HL-60/S4 treated with phorbol 12-myristate 13-acetate at 8.2 ng/mL for 4 days and 3 days (cell line): ENCODE data around the gene FSIP1.

Experiments used
- in situ Hi-C: fragments of 300-500 bp; cut with MboI; formaldehyde crosslinking; loops from 2 replicates; pipeline ENCODE4 v1.15.0; 2022; ENCODE audit warnings: low sequenced_read_pairs

FSIP1 gene

DNA sequence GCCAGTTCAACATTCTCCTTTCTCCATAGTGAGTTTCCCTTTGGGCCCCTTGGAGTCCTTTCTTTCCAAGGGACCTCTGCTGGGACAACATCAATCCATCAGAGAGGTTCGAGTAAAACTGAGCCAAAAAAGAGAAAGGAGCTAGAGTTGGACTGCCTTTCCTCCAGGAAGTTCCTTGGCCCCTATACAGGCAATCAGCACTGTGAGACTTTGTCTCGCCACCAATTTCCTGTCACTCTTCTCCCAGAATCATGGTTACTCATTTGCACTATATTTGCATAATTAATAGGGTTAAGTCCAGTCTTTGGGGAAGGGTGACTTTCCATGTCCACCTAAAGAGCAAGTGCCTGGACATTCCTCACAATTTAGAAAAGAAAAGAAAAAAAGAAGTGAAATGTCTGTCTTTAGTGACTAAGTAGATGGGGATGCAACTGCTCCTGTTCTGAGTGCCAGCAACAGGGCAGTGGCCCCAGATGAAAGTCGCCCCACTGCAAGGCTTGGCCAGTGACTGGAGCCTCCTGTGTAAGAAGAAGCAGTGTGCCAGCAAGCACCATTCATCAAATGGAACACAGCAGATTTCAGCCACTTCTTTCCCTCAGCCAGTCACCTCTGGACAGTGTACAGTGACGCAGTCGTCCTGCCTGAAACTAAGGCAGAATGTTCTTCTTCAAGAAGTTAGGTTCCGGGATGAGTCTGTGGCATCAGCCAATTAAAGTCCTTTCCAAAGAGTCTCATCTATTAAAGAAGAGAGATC is 91.6 kb downstream of the FSIP1 start:
- in situ Hi-C loops, result no loop called here

DNA sequence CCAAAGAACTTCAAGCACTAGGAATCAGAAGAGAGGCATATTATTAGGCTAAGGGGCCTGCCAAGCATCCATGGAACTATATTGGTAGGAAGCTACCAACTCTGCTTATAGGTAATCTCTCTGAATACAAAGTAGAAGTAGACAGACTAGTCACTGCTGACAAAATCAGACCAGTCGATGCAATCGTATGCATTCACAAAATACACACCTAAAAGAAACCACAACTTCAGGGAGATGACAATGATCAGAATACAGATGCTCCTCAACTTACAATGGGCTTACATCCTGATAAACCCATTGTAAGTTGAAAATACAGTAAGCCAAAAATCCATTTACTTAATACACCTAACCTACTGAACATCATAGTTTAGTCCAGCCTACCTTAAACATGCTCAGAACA is 94.7 kb downstream of the FSIP1 start:
- in situ Hi-C loops, result no loop called here

- in situ Hi-C loops, result no loop called here
These were observed 96.5 kb downstream of the FSIP1 start for GRCh38 chr15:39685999-39686613.

DNA sequence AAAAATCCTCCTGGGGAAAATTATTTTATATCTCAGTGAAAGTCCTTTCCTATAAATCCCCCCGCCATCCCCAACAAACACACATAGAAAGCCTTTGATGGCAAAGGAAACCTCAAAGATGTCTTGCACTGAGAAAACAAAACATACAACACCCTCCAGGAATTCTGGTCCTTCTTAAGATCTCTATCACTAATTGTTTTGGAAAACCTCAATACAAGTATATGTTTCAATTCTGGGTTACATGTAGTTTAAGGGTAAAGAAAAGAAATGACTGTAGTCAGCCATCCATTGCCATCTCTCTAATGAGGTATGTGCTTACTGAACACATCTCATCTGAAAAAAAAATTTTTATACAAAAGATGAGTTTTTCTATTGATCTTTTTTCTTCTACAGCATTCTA is 97.3 kb downstream of the FSIP1 start:
- in situ Hi-C loops, result no loop called here

DNA sequence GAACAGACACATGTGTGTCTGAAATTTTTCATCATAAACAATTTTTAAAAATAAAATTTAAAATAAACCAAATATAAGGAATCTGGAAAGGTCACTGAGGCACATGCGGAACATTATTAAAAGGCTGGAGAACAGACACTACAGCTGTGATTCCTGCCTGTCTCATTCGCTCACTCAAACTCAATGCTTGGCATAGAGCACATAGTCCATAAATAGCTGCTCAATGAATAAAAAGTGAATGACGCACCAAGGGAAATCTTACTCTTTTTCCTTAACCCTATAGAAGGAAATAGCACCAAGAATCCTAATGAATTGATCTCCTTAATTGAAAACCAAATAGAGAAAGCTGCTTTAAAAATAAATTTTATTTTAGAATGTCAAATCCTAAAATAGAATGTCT is 98.4 kb downstream of the FSIP1 start:
- in situ Hi-C loops, result no loop called here

GRCh38 chr15:39682366-39682765 is 100.3 kb downstream of the FSIP1 start:
- in situ Hi-C loops, result no loop called here

DNA sequence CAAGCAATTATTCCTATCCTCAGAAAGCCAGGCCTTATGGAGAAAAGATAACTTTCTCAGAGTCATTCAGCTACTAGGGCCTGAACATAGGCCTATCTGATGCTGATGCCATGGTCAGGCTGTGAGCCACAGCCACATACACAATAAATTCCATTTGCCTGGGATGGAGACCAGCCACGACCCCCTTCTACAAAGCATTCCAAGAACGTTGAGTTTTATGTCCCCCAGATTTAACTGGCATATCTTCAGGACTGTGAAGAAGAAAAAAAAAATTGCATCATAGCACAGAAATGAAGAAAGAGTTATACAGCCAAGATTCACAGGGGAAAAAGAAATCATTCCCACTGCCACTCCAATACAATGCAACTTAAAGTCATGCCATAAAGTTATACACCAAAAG is 101.8 kb downstream of the FSIP1 start:
- in situ Hi-C loops, result no loop called here

- in situ Hi-C loops, result no loop called here
These were observed 110.0 kb downstream of the FSIP1 start for GRCh38 chr15:39672666-39673065.

DNA sequence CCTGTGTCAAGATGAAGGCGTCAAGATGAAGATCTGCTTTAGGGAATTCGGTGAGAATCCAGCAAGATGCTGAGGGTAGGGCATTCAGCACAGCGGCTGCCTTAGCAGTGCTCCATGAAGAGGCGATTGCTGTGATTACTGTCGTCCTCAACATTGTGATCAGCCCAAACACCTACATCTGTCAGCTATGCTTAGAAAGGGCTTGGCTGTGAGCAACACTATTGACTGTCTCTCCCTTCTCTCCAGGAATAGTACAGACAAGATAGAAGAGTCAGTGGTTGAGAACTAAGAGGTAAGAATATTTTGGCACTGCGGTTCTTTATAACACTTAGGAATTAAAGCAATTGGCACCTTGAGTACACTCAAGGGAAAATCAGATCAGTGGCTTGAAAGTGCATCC is 110.5 kb downstream of the FSIP1 start:
- in situ Hi-C loops, result no loop called here

DNA sequence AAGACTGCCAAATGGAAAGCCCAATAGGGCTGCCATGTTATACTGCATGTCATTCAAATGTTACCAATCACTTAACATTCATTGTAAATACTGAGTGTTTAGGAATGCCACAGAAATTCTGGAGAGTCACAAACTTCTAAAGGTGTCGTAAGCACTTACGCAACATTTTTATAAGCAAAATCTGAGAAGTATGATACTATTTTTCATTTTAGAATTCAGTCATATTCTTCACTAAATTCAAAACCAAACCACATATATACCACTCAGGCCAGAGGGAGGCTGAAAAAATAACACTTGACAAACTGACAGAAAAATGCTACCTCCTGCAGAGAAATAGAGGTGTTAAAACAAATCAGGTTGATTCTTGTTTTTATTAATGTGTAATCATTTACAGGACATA is 112.0 kb downstream of the FSIP1 start:
- in situ Hi-C loops, result no loop called here

DNA sequence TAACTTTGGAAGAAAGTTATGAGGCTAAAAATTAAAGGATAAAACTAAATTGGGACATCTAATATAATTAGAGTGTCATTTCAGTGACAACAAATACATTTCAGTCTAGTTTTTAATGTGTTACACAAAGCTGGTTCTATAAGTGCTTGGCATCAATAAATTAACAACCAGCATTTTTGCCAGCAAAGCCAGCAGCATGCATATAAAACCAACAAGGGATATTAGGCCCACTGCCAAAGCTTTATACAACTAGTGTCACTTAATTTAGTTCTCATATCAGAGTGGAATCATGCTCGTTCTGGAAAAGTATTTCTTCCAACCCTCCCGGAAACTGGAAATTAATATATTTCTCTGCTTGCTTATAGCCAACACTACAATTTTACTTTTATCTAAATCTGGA is 113.0 kb downstream of the FSIP1 start:
- in situ Hi-C loops, result no loop called here

GRCh38 chr15:39669241-39669640 is 113.4 kb downstream of the FSIP1 start:
- in situ Hi-C loops, result no loop called here

DNA sequence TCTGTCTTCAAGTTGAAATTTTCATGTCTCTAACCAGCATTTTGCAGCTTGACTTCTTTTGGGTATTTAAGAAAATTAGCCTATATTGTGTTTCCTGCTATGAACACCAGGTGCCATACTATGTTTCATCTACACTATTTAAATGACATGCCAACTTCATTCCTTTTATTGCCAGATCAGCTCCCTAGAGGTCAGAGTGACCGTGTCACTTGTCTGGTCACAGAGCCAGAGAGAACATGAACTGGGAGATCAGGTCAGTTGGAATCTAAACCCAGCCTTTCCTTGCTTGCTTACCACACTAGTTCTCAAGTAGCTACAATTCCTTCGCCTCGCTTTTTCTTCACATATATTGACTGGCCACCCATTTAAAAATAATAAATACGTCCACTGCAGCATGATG is 114.2 kb downstream of the FSIP1 start:
- in situ Hi-C loops, result no loop called here

GRCh38 chr15:39667382-39668127 is 115.1 kb downstream of the FSIP1 start:
- in situ Hi-C loops, result no loop called here

DNA sequence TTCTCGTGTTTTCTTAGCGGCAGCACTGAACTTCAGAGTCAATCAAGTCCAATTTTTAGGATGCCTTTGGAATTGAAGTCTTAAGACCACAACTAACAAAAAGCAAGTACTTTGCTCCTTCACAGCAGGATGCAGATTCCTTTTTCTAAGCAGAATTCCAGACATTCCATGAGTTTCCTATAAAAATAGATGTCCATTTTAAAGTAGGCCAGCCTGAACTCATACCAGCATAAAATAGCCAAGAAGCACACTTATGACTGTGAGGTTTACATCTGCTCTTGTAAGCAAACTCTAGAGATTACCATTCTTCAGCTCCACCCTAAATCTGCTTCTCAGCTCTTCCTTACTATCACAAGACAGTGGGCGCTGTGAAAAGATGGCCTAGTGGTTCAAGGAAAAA is 116.0 kb downstream of the FSIP1 start:
- in situ Hi-C loops, result no loop called here

DNA sequence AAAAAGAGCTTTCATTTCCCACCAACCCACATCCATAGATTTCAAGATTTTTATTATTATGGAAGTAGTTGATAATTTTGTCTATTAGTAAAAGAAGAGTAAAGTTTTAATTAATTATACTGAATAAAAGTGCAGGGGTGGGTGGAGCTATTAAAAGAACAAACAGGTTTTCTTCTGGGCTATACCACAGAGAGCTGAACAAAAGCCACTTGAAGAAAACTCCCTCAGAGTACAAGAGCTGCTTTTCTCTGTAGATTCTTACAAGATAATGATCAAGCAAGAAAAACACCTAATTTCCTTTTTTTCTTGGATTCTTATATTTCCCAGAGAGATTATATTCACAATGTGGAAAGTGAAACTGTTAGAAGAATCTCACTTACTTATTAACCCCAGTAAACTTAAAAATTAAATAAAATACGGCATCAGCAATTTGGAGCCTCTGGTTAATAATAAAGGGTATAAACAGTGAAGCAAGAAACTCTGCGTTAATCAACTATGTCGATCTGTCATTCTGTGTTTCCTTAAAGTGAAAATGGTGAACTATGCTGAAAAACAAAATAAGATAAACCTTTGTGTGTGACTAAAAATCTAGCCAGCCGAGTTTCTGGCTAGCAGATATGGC is 116.9 kb downstream of the FSIP1 start:
- in situ Hi-C loops, result no loop called here

DNA sequence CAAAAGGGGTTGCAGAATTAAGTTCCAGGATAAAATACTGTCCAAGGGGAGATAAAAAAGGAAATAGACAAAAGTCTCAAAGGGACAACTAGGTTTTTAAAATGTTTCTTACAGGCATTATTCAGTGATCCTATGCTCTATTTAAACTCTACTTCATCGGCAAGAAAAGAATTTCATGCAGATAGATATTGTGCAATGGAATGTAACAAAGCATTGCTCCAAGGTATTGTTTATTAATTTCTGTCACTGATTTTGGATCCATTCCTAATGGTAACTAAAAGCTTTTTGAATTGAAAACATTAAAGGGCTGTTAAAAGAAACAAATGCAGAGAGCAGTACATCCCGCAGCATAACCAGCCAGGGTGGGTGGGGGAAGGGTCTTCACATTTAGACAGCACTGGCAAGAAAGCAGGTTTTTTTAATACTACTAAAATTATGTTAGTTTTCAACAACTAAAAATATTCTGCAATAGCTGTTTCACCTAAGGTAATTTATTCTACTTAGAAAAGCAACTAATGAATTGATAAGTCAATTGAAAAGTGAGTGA is 118.9 kb downstream of the FSIP1 start:
- in situ Hi-C loops, result no loop called here

DNA sequence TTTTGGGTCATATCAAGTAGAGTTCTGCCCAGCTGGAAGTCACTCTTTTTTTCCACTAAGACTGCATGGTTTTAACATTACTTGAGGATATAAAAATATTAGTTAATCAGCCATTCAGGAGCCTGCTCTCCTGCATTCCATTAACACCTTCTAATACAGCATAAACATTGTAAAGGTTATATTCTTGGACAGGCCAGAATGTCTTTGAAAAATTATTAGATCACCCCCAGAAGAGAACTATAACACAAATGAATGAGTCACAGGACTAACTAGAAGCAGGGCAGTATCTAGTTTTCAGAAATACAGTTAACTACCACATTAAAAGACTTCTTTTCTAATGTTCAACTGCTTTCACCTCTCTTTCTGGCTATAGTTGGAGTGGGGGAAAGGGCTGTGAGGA is 120.9 kb downstream of the FSIP1 start:
- in situ Hi-C loops, result no loop called here

DNA sequence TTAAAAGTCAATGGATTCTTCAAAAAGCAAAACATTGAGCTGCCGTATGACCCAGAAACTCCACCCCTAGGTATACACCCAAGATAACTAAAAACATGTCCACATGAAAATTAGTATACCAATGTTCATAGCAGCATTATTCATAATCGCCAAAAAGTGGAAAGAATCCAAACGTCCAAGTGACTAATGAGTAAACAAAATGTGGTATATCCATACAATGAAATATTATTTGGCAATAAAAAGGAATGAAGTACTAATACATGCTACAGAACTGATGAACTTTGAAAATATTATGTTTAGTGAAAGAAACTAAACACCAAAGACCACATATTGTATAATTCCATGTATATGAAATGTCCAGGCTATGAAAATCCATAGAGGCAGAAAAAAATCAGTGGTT is 123.9 kb downstream of the FSIP1 start:
- in situ Hi-C loops, result no loop called here

DNA sequence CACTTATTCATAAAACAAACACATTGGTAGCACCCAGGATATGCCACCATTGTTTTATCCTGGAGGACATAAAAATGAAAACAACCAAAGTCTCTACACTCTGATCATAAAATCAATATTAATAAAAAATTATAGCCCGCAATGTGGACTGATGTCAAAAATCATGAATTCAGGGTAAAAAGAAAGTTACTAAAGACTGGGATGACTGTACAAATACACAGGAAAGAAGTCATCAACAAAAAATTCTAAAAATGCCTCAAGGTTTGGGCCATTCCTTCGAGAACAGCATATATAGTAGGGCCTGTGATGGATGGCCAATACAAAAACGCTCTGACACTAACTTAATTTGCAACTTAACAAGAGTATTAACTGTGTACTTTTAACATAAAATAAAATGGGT is 125.0 kb downstream of the FSIP1 start:
- in situ Hi-C loops, result no loop called here

DNA sequence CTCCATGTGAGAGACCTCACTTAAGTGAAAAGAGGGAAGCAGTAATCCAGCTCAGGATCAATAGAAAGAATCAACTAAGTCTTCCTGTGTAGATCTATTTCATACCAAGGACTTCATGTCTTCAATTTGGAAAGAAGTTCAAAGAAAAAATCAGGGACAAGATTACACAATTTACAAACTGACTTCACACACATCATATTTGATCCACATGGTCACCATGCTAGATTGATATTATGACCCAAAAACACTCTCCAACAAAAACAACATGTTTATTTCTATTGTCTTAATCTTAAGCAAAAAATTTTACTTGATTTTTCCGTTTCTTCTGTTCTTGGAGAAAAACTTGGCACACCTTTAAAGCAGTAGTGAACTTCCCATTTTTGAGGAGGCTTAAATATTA is 125.5 kb downstream of the FSIP1 start:
- in situ Hi-C loops, result no loop called here
